ENCODE results near the gene LINGO4. TPM values are rescaled to one million over a fixed set of nuclear protein-coding genes. Genes with fewer than 3 reads are reported as not detected.
A peak's percentile ranks its signal among the peaks of the same experiment; 100 is the strongest.

LINGO4 gene
- total RNA-seq, 1 experiment from 2014 or later: 0.07 TPM

- Histone ChIP-seq H3K27me3 (ENCODE audit: low read length) (no peaks in the 10 kb centered on the region), H3K9ac (ENCODE audit: low read length) (peak within 1 kb of the TSS; percentile 80), H3K79me2 (ENCODE audit: low read length) (peaks cover 24% of the 10 kb centered on the region), H3K9me3 (ENCODE audit: low read length) (no peaks in the 10 kb centered on the region), H3K4me1 (ENCODE audit: low read length) (peaks cover 24% of the 10 kb centered on the region), H3K9me2 (replicated peaks; ENCODE audit: insufficient read depth, low read length) (no peaks in the 10 kb centered on the region), H3K4me2 (ENCODE audit: low read depth, low read length, poor library complexity, severe bottlenecking) (peak within 1 kb of the TSS; percentile 88), H3K36me3 (ENCODE audit: insufficient read depth, low read length) (peaks cover 25% of the 10 kb centered on the region; the same call in 1 of the 2 replicates), H3K27ac (ENCODE audit: low read length) (peak within 1 kb of the TSS; percentile 54), H3K4me3 (ENCODE audit: low read length) (peak within 1 kb of the TSS; percentile 78), H4K20me1 (ENCODE audit: insufficient read depth, low read depth, low read length) (no peaks in the 10 kb centered on the region), H2AFZ (ENCODE audit: low read length) (peak within 1 kb of the TSS; percentile 40; the same call in 1 of the 2 replicates)
- peak; percentile 94 for DNase-seq
Observed at GRCh38 chr1:151762941-151763921, 42.0 kb downstream of the LINGO4 start, which contains the start of gene MRPL9. TSS of gene MRPL9 (minus strand) at chr1:151763496. CDS start at chr1:151763479, 17 bp downstream.

- H3K4me3 ChIP-seq (ENCODE audit: low read length): no peak overlapping the region
- H3K79me2 ChIP-seq (ENCODE audit: low read length): peaks cover 24% of the 10 kb centered on the region
- H3K9me3 ChIP-seq (ENCODE audit: low read length): no peaks in the 10 kb centered on the region
- no peaks in the 10 kb centered on the region for H4K20me1 ChIP-seq (ENCODE audit: insufficient read depth, low read depth, low read length)
- H3K4me2 ChIP-seq (ENCODE audit: low read depth, low read length, poor library complexity, severe bottlenecking): no peak overlapping the region
- no peaks in the 10 kb centered on the region for H3K9me2 ChIP-seq (replicated peaks; ENCODE audit: insufficient read depth, low read length)
- H3K27ac ChIP-seq (ENCODE audit: low read length): no peak overlapping the region
- H3K27me3 ChIP-seq (ENCODE audit: low read length): no peaks in the 10 kb centered on the region
- H2AFZ ChIP-seq (ENCODE audit: low read length): no peak overlapping the region
- DNase-seq: no peak
- H3K36me3 ChIP-seq (ENCODE audit: insufficient read depth, low read length): peaks cover 25% of the 10 kb centered on the region; the same call in 1 of the 2 replicates
- peaks cover 24% of the 10 kb centered on the region for H3K4me1 ChIP-seq (ENCODE audit: low read length)
- H3K9ac ChIP-seq (ENCODE audit: low read length): no peak overlapping the region
Observed at GRCh38 chr1:151760597-151761385, 44.4 kb downstream of the LINGO4 start.

GRCh38 chr1:151759241-151759640 lies 46.0 kb downstream of the LINGO4 start:
- Histone ChIP-seq H3K4me3 (ENCODE audit: low read length) (no peak overlapping the region), H3K36me3 (ENCODE audit: insufficient read depth, low read length) (peaks cover 25% of the 10 kb centered on the region; the same call in 1 of the 2 replicates)

GRCh38 chr1:151756291-151756690 lies 48.9 kb downstream of the LINGO4 start:
- no peaks in the 10 kb centered on the region for H3K27me3 ChIP-seq (ENCODE audit: low read length)
- H3K36me3 ChIP-seq (ENCODE audit: insufficient read depth, low read length): peaks cover 17% of the 10 kb centered on the region; the same call in 1 of the 2 replicates
- no peaks in the 10 kb centered on the region for H3K79me2 ChIP-seq (ENCODE audit: low read length)
- no peak overlapping the region for H3K9ac ChIP-seq (ENCODE audit: low read length)
- H3K4me3 ChIP-seq (ENCODE audit: low read length): no peak overlapping the region
- no peaks in the 10 kb centered on the region for H3K9me2 ChIP-seq (replicated peaks; ENCODE audit: insufficient read depth, low read length)
- no peak overlapping the region for H2AFZ ChIP-seq (ENCODE audit: low read length)
- DNase-seq: no peak
- no peak overlapping the region for H3K4me2 ChIP-seq (ENCODE audit: low read depth, low read length, poor library complexity, severe bottlenecking)
- no peaks in the 10 kb centered on the region for H4K20me1 ChIP-seq (ENCODE audit: insufficient read depth, low read depth, low read length)
- no peaks in the 10 kb centered on the region for H3K4me1 ChIP-seq (ENCODE audit: low read length)
- H3K27ac ChIP-seq (ENCODE audit: low read length): no peak overlapping the region
- H3K9me3 ChIP-seq (ENCODE audit: low read length): no peaks in the 10 kb centered on the region

More at GRCh38 chr1:151759241-151759640, 46.0 kb downstream of the LINGO4 start:
- Histone ChIP-seq H3K9ac (ENCODE audit: low read length) (no peak overlapping the region), H3K27ac (ENCODE audit: low read length) (no peak overlapping the region), H3K4me2 (ENCODE audit: low read depth, low read length, poor library complexity, severe bottlenecking) (no peak overlapping the region), H3K9me2 (replicated peaks; ENCODE audit: insufficient read depth, low read length) (no peaks in the 10 kb centered on the region), H3K4me1 (ENCODE audit: low read length) (peaks cover 15% of the 10 kb centered on the region), H2AFZ (ENCODE audit: low read length) (no peak overlapping the region), H3K27me3 (ENCODE audit: low read length) (no peaks in the 10 kb centered on the region), H3K9me3 (ENCODE audit: low read length) (no peaks in the 10 kb centered on the region), H4K20me1 (ENCODE audit: insufficient read depth, low read depth, low read length) (no peaks in the 10 kb centered on the region), H3K79me2 (ENCODE audit: low read length) (peaks cover 22% of the 10 kb centered on the region)
- no peak for DNase-seq

Small RNA genes lying within 50 kb of the gene (small RNA-seq; reads per million reads assigned to genes)
- not detected for gene RF00019

Other genes with a start within 250 kb of the LINGO4 start
- gene SNX27, start 193.4 kb downstream of the LINGO4 start, total RNA-seq (2014; rRNA removed; shearing (Covaris generic); ENCODE audit: low replicate concordance): 28.3 and 40.4 TPM in 2 replicates
- not detected in 2 replicates for gene CELF3, start 88.6 kb downstream of the LINGO4 start, total RNA-seq (2014; rRNA removed; shearing (Covaris generic); ENCODE audit: low replicate concordance)
- gene RIIAD1, start 83.9 kb downstream of the LINGO4 start, total RNA-seq (2014; rRNA removed; shearing (Covaris generic); ENCODE audit: low replicate concordance): not detected in 2 replicates
- gene MRPL9, start 41.9 kb downstream of the LINGO4 start, total RNA-seq (2014; rRNA removed; shearing (Covaris generic); ENCODE audit: low replicate concordance): 76.8 and 147 TPM in 2 replicates
- gene TDRKH, start 14.9 kb downstream of the LINGO4 start, total RNA-seq (2014; rRNA removed; shearing (Covaris generic); ENCODE audit: low replicate concordance): 5.6 and 5.9 TPM in 2 replicates
- not detected in 2 replicates for gene RORC, start 26.4 kb upstream of the LINGO4 start, total RNA-seq (2014; rRNA removed; shearing (Covaris generic); ENCODE audit: low replicate concordance)
- gene C2CD4D, start 34.4 kb upstream of the LINGO4 start, total RNA-seq (2014; rRNA removed; shearing (Covaris generic); ENCODE audit: low replicate concordance): not detected in 2 replicates
- not detected in 2 replicates for gene THEM5, start 48.3 kb upstream of the LINGO4 start, total RNA-seq (2014; rRNA removed; shearing (Covaris generic); ENCODE audit: low replicate concordance)
- gene THEM4, start 104.1 kb upstream of the LINGO4 start, total RNA-seq (2014; rRNA removed; shearing (Covaris generic); ENCODE audit: low replicate concordance): 51.8 and 87.8 TPM in 2 replicates
- gene S100A10, start 188.4 kb upstream of the LINGO4 start, total RNA-seq (2014; rRNA removed; shearing (Covaris generic); ENCODE audit: low replicate concordance): 0.56 and 4.2 TPM in 2 replicates
- gene S100A11, start 231.6 kb upstream of the LINGO4 start, total RNA-seq (2014; rRNA removed; shearing (Covaris generic); ENCODE audit: low replicate concordance): 68.5 and 155 TPM in 2 replicates